CD14-positive monocyte (primary cell): ENCODE measurements around the gene RASGRF2. TPM values are rescaled to one million over a fixed set of nuclear protein-coding genes. Genes with fewer than 3 reads are reported as not detected.

Experiments
- DNase-seq, 3 donors: peaks; one replicate each; pipeline ENCODE4 v3.0.0-alpha.2; 2011 to 2022
- H2AFZ ChIP-seq: 2 replicates; pipeline ENCODE4 v1.6.0; 2012; ENCODE audit warnings: mild to moderate bottlenecking, low read depth, low read length, inconsistent platforms; ENCODE audit not compliant: insufficient read depth, poor library complexity, severe bottlenecking
- H3K27ac ChIP-seq, 2 donors: 1 replicate in 1 of 2; 2 replicates in 1 of 2; pipeline ENCODE4 v1.5.1; 2012 to 2013; ENCODE audit warnings: low read length in 2 of 2, control low read depth in 1 of 2, inconsistent platforms in 1 of 2, low read depth in 1 of 2, mild to moderate bottlenecking in 1 of 2
- H3K27me3 ChIP-seq, 2 donors: one replicate each; pipeline versions ENCODE4 v1.6.0 to v1.6.1; 2011 to 2013; ENCODE audit warnings: low read length in 2 of 2; ENCODE audit not compliant: control insufficient read depth in 2 of 2, insufficient read depth in 2 of 2
- H3K36me3 ChIP-seq, 2 donors: replicated peaks in 1 of 2; 1 replicate in 1 of 2; 2 replicates in 1 of 2; pipeline versions ENCODE4 v1.5.1 to v1.6.1; 2012 to 2013; ENCODE audit warnings: low read length in 2 of 2, control low read depth in 1 of 2, inconsistent platforms in 1 of 2, mild to moderate bottlenecking in 1 of 2; ENCODE audit not compliant: insufficient read depth in 2 of 2, control insufficient read depth in 1 of 2
- H3K4me1 ChIP-seq, 2 donors: 1 replicate in 1 of 2; 2 replicates in 1 of 2; pipeline versions ENCODE4 v1.5.1 to v1.6.1; 2012 to 2013; ENCODE audit warnings: low read length in 2 of 2, control low read depth in 1 of 2, inconsistent platforms in 1 of 2, mild to moderate bottlenecking in 1 of 2, moderate library complexity in 1 of 2; ENCODE audit not compliant: insufficient read depth in 2 of 2, control insufficient read depth in 1 of 2
- H3K4me2 ChIP-seq: replicated peaks from 2 replicates; pipeline ENCODE3; 2012; ENCODE audit warnings: low read length, moderate library complexity, mild to moderate bottlenecking; ENCODE audit not compliant: poor library complexity, severe bottlenecking; ENCODE audit errors: extremely low read depth
- H3K4me3 ChIP-seq, 3 experiments: fragments of 200-600 bp in 1 of 3; sonication (generic) in 1 of 3; replicated peaks in 1 of 3; 1 replicate in 2 of 3; 2 replicates in 1 of 3; pipeline ENCODE4 v1.5.1; 2011 to 2013; ENCODE audit warnings: low read length in 3 of 3, mild to moderate bottlenecking in 3 of 3, control low read depth in 2 of 3, low read depth in 2 of 3, inconsistent platforms in 1 of 3, moderate library complexity in 1 of 3
- H3K79me2 ChIP-seq: 2 replicates; pipeline ENCODE4 v1.6.0; 2012; ENCODE audit warnings: mild to moderate bottlenecking, control low read depth, inconsistent platforms, low read length, moderate library complexity; ENCODE audit not compliant: insufficient read depth
- H3K9ac ChIP-seq: 2 replicates; pipeline ENCODE4 v1.6.0; 2017; ENCODE audit warnings: low read length, mild to moderate bottlenecking; ENCODE audit not compliant: insufficient read depth, poor library complexity, severe bottlenecking
- H3K9me3 ChIP-seq, 2 donors: replicated peaks in 1 of 2; 1 replicate in 1 of 2; 2 replicates in 1 of 2; pipeline versions ENCODE4 v1.5.1 to v1.6.1; 2012 to 2013; ENCODE audit warnings: low read length in 2 of 2, control low read depth in 1 of 2; ENCODE audit not compliant: control insufficient read depth in 1 of 2, insufficient read depth in 1 of 2
- H4K20me1 ChIP-seq: 2 replicates; pipeline ENCODE4 v1.6.0; 2012; ENCODE audit warnings: mild to moderate bottlenecking, low read length, control low read depth, moderate library complexity; ENCODE audit not compliant: insufficient read depth
- H3K27ac Mint-ChIP-seq, 7 donors: one replicate each; pipeline ENCODE4 v1.8.0; 2020; ENCODE audit warnings: mild to moderate bottlenecking in 7 of 7, mixed read lengths in 7 of 7, moderate library complexity in 6 of 7, inconsistent platforms in 2 of 7
- H3K27me3 Mint-ChIP-seq, 3 donors: one replicate each; pipeline ENCODE4 v1.8.0; 2021 to 2022; ENCODE audit warnings: low read depth in 3 of 3, mild to moderate bottlenecking in 3 of 3, mixed read lengths in 3 of 3, moderate library complexity in 3 of 3, inconsistent platforms in 1 of 3
- H3K36me3 Mint-ChIP-seq, 2 donors: one replicate each; pipeline ENCODE4 v1.8.0; 2020; ENCODE audit warnings: mixed read lengths in 2 of 2, inconsistent platforms in 1 of 2, mild to moderate bottlenecking in 1 of 2
- H3K4me1 Mint-ChIP-seq: one replicate; pipeline ENCODE4 v1.8.0; 2020; ENCODE audit warnings: mild to moderate bottlenecking, mixed read lengths
- H3K4me3 Mint-ChIP-seq, 2 donors: one replicate each; pipeline ENCODE4 v1.8.0; 2020; ENCODE audit warnings: mild to moderate bottlenecking in 2 of 2, mixed read lengths in 2 of 2, moderate library complexity in 1 of 2
- H3K9me3 Mint-ChIP-seq, 7 donors: one replicate each; pipeline ENCODE4 v1.8.0; 2020 to 2022; ENCODE audit warnings: mixed read lengths in 7 of 7, mild to moderate bottlenecking in 6 of 7, moderate library complexity in 6 of 7, inconsistent platforms in 2 of 7
- WGBS: methylation state at CpG from one replicate; pipeline ENCODE4 v1.1.5; 2013; ENCODE audit warnings: missing lambda C conversion rate; ENCODE audit not compliant: insufficient coverage; 5-methylcytosine and 5-hydroxymethylcytosine counted together
- intact Hi-C, 2 donors: fragments of 100-400 bp; cut with micrococcal nuclease; formaldehyde crosslinking; loops; one replicate each; pipeline versions ENCODE4 v1.15.0 to v1.15.1; 2023
- polyA plus RNA-seq, 3 donors: library from polyadenylated mRNA; depleted of rRNA in 1 of 3; unstranded in 2 of 3; stranded (reverse) in 1 of 3; fragments of 300-500 nt in 2 of 3; fragments of >200 nt in 1 of 3; fragmentation: Illumina TruSeq in 2 of 3; gene quantifications; 1 replicate in 2 of 3; 2 replicates in 1 of 3; pipeline ENCODE4 v1.2.3, GENCODE V29; 2012 to 2021
- TF ChIP-seq, protein P1 (sequence below): fragments of 200-600 bp; IDR thresholded peaks from one replicate; pipeline ENCODE4 v1.8.0; 2022; ENCODE audit warnings: antibody characterized with exemption, mild to moderate bottlenecking

The RASGRF2 gene
- polyA plus RNA-seq, 3 donors, result 0.01 to 0.02 TPM; not detected in 1

DNA sequence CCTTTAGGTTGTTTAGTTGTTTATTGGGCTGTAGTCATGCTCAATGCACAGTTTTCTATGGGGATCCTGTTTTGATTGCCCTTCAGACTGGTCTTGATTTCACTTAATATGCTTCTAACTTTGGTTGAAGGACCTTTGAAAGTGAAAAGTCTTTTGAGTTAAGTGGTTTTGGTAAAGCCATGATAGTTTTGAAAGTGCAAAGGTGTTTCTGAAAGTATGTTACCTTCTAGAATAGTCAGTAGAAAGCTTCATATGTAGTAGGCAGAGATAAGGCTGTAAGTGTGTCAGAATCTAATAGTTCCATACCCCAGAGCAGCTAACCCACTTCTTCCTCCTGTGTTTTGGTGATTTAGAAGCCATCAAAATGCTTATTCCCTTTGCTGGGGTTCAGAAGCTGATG lies 46.1 kb downstream of the RASGRF2 start:
- intact Hi-C loops, result no loop called here
- Mint-ChIP-seq H3K9me3 (peaks cover 0 to 7% (median 0%) of the 10 kb centered on the region in 7 donors), H3K27me3 (peaks cover 4 to 12% (median 11%) of the 10 kb centered on the region in 3 donors), H3K4me1 (peaks cover 1% of the 10 kb centered on the region), H3K27ac (no peak overlapping the region), H3K36me3 (no peaks in the 10 kb centered on the region), H3K4me3 (no peak overlapping the region)
- H4K20me1 ChIP-seq, result no peaks in the 10 kb centered on the region
- no peak overlapping the region for H3K9ac ChIP-seq
- H3K4me2 ChIP-seq, result no peak overlapping the region
- H3K79me2 ChIP-seq, result no peaks in the 10 kb centered on the region
- H3K4me1 ChIP-seq, result no peaks in the 10 kb centered on the region
- TF ChIP-seq, protein P1, sequence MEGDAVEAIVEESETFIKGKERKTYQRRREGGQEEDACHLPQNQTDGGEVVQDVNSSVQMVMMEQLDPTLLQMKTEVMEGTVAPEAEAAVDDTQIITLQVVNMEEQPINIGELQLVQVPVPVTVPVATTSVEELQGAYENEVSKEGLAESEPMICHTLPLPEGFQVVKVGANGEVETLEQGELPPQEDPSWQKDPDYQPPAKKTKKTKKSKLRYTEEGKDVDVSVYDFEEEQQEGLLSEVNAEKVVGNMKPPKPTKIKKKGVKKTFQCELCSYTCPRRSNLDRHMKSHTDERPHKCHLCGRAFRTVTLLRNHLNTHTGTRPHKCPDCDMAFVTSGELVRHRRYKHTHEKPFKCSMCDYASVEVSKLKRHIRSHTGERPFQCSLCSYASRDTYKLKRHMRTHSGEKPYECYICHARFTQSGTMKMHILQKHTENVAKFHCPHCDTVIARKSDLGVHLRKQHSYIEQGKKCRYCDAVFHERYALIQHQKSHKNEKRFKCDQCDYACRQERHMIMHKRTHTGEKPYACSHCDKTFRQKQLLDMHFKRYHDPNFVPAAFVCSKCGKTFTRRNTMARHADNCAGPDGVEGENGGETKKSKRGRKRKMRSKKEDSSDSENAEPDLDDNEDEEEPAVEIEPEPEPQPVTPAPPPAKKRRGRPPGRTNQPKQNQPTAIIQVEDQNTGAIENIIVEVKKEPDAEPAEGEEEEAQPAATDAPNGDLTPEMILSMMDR, result no peak
- no peak for DNase-seq
- H3K27me3 ChIP-seq, result no peaks in the 10 kb centered on the region
- no peaks in the 10 kb centered on the region for H3K9me3 ChIP-seq
- H3K36me3 ChIP-seq, result no peaks in the 10 kb centered on the region
- H2AFZ ChIP-seq, result no peak overlapping the region
- H3K27ac ChIP-seq, result no peak overlapping the region
- no peak overlapping the region for H3K4me3 ChIP-seq

DNA sequence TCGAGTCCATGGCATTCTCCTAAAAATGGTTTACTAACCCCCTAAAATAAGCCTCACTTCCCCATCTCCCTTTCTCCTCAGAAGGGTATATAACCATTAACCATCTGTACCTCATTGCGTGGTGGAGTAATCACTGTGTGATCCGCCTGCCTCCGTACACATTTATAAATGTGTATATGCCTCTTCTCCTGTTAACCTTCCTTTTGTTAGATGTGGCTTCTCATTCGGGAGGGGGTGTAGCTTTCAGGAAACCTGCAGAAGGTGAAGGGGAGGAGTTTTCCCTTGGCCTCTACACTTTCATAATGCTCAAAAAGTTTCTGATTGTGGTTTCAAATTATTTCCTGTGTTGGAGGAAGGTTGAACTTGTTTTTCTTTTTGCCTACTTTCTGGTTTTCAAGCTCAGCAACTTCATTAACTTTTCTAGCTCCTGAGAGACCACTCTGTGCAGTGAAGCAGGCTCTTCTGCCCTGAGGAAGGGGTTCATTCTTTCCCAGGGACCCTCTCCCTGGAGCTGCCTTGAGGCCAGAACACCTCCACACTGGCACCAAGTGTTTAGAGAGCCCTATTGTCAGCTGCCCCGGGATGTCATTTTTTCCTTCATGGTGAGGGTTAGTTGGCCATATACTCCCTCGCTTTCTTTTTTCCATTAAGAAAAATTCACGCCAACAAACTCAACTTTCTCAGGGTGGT lies 46.9 kb downstream of the RASGRF2 start:
- no peak overlapping the region for H3K4me2 ChIP-seq
- no peaks in the 10 kb centered on the region for H3K79me2 ChIP-seq
- Mint-ChIP-seq H3K9me3 (peaks cover 0 to 7% (median 0%) of the 10 kb centered on the region in 7 donors), H3K4me3 (no peak overlapping the region), H3K36me3 (no peaks in the 10 kb centered on the region), H3K4me1 (peaks cover 1% of the 10 kb centered on the region), H3K27ac (no peak overlapping the region), H3K27me3 (peaks cover 4 to 13% (median 10%) of the 10 kb centered on the region in 3 donors)
- no peak overlapping the region for H3K9ac ChIP-seq
- H3K9me3 ChIP-seq, result no peaks in the 10 kb centered on the region
- TF ChIP-seq, protein P1, result no peak
- no peaks in the 10 kb centered on the region for H3K27me3 ChIP-seq
- H3K4me3 ChIP-seq, result no peak overlapping the region
- 40% methylated on average over 1 of the region's 8 CpGs for WGBS
- H3K4me1 ChIP-seq, result no peaks in the 10 kb centered on the region
- DNase-seq, result no peak
- no peak overlapping the region for H3K27ac ChIP-seq
- no peak overlapping the region for H2AFZ ChIP-seq
- intact Hi-C loops, result no loop called here
- no peaks in the 10 kb centered on the region for H3K36me3 ChIP-seq
- no peaks in the 10 kb centered on the region for H4K20me1 ChIP-seq
